NCI-H446 (cell line): Measurements from ENCODE around the gene ZRANB1.
"Not testable (repeated sequence)": the region's sequence is repeated elsewhere in the genome, so short reads cannot be mapped to it uniquely, and the experiment has no call there.

Experiments
- DNase-seq, 2 experiments: peaks; one replicate each; lab custom pipeline; 2025; lab: John Stamatoyannopoulos, UW

Gene ZRANB1

DNA sequence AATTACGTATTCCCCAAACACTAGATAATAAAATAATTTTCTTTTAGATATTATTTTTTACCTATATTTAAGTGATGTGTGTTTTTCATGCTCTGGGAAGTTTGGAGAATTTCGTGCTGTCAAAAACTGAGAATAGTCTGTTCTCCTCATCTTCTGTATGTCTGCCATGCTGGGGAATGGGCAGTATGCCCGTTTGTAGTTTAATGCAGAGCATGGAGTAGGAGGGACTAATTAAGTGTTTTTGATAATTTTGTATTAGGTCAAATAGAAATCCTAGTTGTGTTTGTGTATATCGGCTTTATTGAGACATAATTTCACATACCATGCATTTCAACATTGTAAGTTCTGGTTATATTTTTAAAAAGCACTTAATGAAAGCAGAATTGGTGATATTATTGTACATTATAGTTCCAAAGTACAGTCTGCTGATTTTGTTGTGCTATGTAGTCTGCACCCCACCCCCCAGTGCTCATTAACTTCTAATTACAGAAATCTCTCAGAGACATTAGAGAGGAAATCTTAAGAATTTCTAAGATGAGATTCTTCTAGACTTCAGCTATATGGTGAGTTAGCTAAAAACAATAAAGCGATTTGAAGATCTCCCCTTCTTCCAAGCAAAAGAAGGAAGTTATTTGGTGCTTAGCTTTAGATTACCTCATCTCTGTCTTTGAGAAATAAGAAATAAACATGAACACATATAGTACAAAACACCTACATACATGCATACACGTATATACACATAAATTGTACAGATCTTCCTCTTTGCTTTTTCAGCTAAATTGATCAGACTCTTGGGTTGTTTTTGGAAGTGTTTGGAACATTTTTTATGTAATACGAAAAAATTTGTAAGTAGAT lies 22.2 kb downstream of the ZRANB1 start:
- DNase-seq, result no peak

DNA sequence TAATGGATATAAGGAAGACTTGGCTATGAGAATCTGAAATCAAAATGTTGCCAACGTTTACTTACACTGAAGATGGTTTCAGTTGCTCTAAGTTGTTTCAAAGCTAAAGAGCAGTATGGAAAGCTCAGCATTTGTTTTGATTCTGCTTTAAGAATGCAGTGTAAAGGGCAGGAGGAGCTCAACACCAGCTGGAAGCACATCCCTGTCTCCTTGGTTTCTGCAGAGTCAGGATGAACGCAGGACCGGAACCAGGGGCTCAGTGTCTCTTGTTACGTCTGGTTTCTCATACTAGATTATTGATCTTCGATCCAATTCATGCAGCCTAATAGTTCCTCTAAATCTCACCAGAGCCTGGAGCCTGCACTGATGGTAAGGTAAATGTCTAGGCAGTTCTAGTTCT lies 24.1 kb downstream of the ZRANB1 start:
- DNase-seq, result no peak

GRCh38 chr10:124967255-124967654 lies 25.3 kb downstream of the ZRANB1 start:
- no peak for DNase-seq

GRCh38 chr10:124971276-124971675 lies 29.4 kb downstream of the ZRANB1 start:
- DNase-seq, result no peak

DNA sequence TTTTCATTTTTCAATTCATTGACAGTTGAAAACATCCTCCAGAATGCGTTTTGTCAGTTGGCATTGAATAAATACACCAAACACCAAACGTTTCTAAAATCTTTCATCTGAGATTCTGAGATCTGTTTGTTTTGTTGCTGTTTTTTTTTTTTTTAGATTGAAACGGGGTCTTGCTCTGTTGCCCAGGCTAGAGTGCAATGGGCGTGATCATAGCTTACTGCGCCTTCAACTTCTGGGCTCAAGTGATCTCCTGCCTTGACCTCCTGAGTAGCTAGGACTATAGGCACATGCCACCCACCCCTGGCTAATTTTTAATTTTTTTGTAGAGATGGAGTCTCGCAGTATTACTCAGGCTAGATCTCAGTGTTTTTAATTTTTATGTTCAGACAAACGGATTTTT lies 30.7 kb downstream of the ZRANB1 start:
- DNase-seq, result no peak

DNA sequence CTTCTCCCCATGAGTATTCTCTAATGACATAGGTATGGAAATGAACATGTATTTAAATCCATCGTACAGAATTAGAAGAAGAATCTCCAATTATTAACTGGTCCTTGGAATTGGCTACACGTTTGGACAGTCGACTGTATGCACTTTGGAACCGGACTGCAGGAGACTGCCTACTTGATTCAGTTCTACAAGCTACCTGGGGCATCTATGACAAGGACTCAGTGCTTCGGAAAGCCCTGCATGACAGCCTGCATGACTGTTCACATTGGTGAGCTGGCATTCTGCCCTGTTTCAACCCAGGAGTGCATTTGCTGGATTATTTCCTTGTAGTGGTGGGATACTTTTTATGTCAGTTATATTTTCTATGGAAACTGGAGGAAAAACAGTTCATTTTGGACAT lies 32.2 kb downstream of the ZRANB1 start:
- DNase-seq, result no peak

- DNase-seq, result no peak
Measured at GRCh38 chr10:124975977-124976514, 34.1 kb downstream of the ZRANB1 start.

GRCh38 chr10:124977161-124977560 lies 35.2 kb downstream of the ZRANB1 start:
- DNase-seq, result no peak

- DNase-seq, result no peak
Measured at GRCh38 chr10:124977648-124978375, 35.9 kb downstream of the ZRANB1 start.

DNA sequence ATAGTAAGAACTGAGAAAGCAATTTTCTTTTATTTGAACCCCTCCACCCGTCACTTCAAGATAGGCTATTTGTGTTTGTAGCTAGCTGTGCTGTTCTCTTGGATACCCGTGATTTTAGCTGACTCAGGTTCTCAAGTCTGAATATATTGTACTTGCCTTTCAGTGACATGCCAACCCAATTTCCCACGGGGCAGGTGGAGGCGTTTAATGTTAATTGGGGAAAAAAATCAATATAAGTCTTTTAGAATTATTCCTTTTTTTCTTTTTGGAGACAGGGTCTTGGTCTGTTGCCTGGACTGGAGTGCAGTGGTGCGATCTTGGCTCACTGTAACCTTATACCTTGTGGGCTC lies 36.4 kb downstream of the ZRANB1 start:
- no peak for DNase-seq

DNA sequence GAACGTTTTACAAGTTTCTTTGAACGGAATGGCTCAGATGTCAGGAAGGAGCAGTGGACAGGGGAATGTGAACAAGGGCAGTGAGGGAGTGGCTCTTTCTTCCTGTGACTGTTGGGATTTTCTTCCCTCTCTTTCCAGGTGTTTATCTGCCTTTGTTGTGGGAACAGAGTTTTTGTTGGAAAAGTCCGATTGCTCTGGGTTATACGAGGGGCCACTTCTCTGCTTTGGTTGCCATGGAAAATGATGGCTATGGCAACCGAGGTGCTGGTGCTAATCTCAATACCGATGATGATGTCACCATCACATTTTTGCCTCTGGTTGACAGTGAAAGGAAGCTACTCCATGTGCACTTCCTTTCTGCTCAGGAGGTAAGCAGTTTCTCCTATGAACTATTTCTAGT lies 41.4 kb downstream of the ZRANB1 start:
- DNase-seq, result no peak

GRCh38 chr10:124984376-124984775 lies 42.5 kb downstream of the ZRANB1 start:
- no peak for DNase-seq

DNA sequence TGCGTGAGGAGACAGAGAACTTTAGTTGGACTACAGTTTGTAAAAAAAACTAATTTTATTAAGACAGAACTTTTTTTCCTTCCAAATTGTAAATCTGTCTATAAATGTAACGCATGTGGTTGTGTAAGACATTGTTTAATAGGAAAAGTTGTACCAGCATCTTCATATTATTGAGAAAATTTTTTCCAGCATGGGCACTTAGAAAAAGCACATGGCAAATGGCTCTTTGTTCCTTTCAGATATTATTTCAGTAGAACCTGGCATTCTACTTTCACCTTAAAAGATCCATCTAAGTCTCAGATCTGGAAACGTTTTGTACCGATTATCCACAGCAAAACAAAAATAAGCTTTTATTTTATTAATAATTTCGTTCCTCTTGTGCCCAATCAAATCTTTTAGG lies 43.2 kb downstream of the ZRANB1 start:
- no peak for DNase-seq

DNA sequence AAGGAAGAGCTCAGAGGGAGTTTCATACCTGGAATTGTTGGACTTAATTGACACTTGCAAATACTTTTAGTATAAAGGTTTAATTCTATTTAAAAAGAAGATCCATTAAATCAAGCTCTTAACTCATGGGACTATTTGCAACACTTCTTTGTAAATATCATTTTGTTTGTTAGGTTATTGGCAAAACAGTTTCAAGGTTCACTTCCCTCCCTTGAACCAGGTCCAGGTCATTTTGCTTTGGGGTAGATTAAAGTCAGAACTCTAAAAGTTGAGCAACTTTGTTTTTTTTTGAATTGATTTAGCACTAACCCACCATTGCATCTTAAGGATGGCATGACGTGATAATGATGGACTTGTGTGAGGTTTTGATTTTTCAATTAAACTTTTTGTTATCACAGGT lies 45.9 kb downstream of the ZRANB1 start:
- no peak for DNase-seq

DNA sequence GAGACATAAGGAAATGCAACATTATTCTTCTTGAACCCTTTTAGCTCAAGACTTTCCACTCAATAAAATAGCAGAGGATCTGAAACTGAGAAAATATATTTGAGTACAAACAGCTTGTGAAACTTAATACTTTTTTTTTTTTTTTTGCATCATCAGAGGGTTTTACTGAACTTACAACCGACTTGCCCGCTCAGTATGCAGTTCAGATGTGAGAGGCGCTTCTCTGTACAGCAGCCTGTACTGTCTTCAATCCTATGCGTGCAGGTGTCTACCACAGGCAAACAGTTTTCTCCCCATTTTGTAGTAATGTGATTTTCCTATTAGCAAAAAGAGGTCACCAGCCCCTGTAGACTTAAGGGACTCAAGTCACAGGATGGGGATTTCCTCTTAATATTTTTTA lies 46.8 kb downstream of the ZRANB1 start:
- DNase-seq, result not testable (repeated sequence)

GRCh38 chr10:124989526-124989925 lies 47.6 kb downstream of the ZRANB1 start:
- DNase-seq, result no peak

DNA sequence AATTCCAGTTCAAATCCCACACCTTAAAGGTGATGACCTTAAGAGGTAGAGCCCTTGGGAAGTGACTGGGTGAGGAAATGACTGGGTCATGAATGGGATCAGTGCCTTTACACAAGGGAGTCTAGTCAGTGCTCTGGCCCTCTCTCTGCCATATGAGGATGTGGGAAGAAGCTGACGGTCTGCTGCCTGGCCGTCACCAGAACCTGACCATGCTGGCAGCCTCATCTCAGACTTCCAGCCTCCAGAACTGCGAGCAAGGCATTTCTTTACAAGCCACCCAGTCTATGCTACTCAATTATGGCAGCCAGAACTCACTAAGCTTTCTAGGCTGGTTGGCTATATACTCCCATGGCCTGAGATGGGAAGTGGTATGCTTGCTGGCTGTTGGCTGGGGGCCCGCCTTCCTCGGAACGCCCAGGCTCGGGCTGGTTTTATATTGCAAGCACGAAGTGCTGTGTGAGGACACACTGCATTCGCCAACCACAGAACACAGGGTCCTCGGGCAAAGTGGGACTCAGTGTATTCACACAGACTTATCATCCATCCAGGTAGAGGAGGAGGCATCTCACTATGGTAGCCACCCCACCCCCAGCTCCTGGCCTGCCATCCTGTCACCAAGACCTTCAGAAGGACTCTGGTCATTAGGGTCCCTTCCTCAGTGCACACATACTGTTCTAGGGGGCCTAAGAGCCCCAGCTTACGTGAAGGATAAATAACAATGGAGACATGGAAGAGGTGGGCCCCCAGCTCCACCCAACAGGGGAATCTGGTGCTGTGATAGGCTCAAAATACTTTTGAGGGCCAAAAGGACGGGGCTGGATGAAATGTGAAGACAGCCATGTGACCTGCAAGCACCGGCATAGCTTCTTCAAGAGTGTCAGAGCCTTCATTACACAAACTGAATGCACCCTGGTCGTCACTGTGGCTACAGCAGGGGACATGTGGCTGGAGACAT lies 49.0 kb downstream of the ZRANB1 start:
- DNase-seq, result no peak

DNA sequence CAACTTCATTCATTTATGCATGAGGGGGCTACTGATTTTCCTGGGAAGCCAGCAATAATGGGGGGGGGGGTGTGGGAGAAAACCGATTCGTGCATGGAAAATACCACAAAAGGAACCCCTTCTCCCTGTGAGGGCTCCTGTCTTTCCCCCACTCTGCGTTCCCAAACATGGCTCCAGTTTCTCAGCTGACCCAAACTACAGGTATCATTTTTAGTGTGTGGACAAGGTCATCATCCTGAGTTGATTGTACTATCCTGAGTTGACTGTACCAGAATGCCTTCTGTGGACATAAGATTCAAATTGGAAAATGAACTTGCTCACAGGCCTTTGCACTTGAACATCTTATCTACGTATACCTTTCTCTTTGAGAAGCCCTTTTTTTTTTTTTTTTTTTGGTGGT lies 49.9 kb downstream of the ZRANB1 start:
- no peak for DNase-seq

DNA sequence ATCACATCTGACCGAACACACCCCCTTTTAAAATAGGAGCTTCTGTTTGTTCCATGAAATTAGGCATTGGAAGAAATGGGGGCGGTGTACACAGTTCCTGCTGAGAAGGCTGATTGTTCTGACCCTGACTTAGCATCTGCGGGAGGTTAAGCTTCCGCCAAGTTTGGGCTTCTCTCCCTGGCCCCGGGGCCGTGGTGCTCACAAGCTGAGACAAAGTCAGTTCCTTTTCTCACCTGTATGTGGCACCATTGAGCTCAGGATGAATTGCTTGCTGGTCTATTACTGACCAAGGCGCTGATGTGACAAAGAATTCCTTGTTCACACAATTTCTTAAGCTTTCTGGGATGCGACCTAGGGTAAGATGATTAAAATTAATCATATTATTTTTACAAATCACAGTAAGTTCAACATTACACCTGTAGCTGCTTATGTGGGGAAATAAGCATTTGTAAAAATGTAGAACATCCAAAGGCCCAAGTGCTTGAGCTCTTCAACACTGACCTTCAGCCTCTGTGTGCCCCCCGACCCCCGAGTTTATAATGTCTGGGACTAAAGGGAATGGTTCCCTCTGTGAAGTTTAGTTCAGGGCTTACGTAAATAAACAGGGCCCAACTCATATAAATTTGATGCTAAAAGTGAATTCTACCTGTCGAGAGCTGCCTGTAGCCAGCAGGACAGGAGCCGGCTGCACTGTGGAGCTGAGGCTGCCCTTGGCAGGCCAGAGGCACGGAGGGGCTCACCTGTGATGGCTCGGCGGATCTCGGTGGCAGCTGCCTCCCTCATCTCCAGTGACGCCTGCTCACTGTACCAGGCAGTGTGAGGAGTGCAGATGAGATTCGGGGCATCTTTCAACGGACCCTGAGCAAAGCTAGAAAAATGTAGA lies 50.8 kb downstream of the ZRANB1 start:
- peak; percentile 66 to 73 for DNase-seq

DNA sequence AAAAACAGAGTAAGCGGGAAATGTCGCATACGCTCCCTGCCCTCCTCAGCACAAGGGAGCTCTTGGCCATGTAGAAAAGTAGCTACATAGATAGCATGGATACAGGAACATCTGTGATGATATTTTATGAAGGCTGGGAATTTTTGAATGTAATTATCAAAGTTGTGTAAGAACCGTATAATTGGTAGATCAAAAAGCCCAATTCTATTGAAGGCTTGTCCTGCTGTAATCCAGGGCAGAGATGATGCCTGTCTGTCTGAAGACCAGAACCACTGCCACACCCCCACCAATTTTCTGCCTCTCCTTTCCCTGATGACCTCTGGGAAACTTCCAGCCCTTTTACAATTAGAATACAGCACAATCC lies 51.4 kb downstream of the ZRANB1 start:
- DNase-seq, result no peak
